Mammary epithelial cell (primary cell): ENCODE results near the gene EEF1E1.

Experiments used
- EZH2 ChIP-seq: IDR thresholded peaks from 2 replicates; pipeline ENCODE4 v1.6.1; 2012; ENCODE audit warnings: low read length, inconsistent platforms, borderline replicate concordance
- TF ChIP-seq, protein P1 (sequence below), 2 donors: IDR thresholded peaks in 1 of 2; conservative IDR thresholded peaks in 1 of 2; 2 replicates each; pipeline ENCODE4 v1.5.1; 2011 to 2012; ENCODE audit warnings: inconsistent platforms in 2 of 2, low read length in 2 of 2, mild to moderate bottlenecking in 2 of 2, control low read depth in 1 of 2, low read depth in 1 of 2; ENCODE audit not compliant: insufficient read depth in 1 of 2; ENCODE audit errors: extremely low read depth in 1 of 2

DNA sequence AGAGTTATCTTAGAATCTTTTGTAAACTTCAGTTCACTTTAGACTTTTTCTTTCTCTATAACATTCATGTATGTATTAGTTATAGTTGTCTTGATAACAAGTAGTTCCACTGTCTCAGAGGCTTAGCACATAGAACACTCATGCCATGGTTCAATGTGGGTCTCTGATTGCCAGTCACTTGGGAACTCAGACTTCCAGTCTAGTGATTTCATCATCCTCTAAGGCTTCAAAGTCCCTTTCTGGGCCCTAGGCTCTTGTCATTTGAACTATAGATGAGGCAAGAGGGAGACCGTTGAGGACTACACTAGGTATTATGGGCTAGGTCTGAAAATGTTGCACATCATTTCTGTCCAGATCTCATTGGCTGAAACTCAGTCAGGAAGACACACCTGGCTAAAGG, 8.4 kb upstream of the EEF1E1 start:
- TF ChIP-seq, protein P1, sequence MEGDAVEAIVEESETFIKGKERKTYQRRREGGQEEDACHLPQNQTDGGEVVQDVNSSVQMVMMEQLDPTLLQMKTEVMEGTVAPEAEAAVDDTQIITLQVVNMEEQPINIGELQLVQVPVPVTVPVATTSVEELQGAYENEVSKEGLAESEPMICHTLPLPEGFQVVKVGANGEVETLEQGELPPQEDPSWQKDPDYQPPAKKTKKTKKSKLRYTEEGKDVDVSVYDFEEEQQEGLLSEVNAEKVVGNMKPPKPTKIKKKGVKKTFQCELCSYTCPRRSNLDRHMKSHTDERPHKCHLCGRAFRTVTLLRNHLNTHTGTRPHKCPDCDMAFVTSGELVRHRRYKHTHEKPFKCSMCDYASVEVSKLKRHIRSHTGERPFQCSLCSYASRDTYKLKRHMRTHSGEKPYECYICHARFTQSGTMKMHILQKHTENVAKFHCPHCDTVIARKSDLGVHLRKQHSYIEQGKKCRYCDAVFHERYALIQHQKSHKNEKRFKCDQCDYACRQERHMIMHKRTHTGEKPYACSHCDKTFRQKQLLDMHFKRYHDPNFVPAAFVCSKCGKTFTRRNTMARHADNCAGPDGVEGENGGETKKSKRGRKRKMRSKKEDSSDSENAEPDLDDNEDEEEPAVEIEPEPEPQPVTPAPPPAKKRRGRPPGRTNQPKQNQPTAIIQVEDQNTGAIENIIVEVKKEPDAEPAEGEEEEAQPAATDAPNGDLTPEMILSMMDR (conservative IDR thresholded peaks at IDR 0.05 in 1 of 2, IDR thresholded peaks at IDR 0.05 in 1 of 2; ENCODE audit: extremely low read depth in 1 of 2, insufficient read depth in 1 of 2, low read depth in 1 of 2, low read length in 2 of 2): no peak
- TF ChIP-seq EZH2: no peak
